GM21447 (cell line): ENCODE data around the gene MYO7B.
"Not testable (repeated sequence)": the region's sequence is repeated elsewhere in the genome, so short reads cannot be mapped to it uniquely, and the experiment has no call there.

Source experiments
- ATAC-seq: cut with Tn5 transposase; IDR thresholded peaks from one replicate; pipeline ENCODE4 v1.9.1; 2021; ENCODE audit not compliant: unreplicated experiment

The MYO7B gene

GRCh38 chr2:127523269-127523939 lies 12.1 kb upstream of the MYO7B start:
- ATAC-seq = no peak

- not testable (repeated sequence) for ATAC-seq
Measured at GRCh38 chr2:127524198-127524834, 11.2 kb upstream of the MYO7B start.

GRCh38 chr2:127525691-127526131 lies 9.8 kb upstream of the MYO7B start:
- peak; percentile 21 for ATAC-seq

- ATAC-seq = peak; percentile 86
Measured at GRCh38 chr2:127526132-127527000, 9.1 kb upstream of the MYO7B start, which contains the start of gene IWS1. IWS1 (minus strand) TSS chr2:127526489; CDS start chr2:127526208, 281 bp downstream.

GRCh38 chr2:127527001-127527804 lies 8.3 kb upstream of the MYO7B start:
- ATAC-seq = peak; percentile 9

- no peak for ATAC-seq
Measured at GRCh38 chr2:127528487-127528886, 7.0 kb upstream of the MYO7B start.

GRCh38 chr2:127529416-127529815 lies 6.1 kb upstream of the MYO7B start:
- ATAC-seq = not testable (repeated sequence)

GRCh38 chr2:127530245-127531140 lies 5.0 kb upstream of the MYO7B start:
- ATAC-seq = no peak

- ATAC-seq = no peak
Measured at GRCh38 chr2:127531221-127531648, 4.2 kb upstream of the MYO7B start.

GRCh38 chr2:127532296-127532695 lies 3.2 kb upstream of the MYO7B start:
- ATAC-seq = no peak

GRCh38 chr2:127535918-127536317 lies 435 bp downstream of the MYO7B start:
- no peak for ATAC-seq

- no peak for ATAC-seq
Measured at GRCh38 chr2:127536707-127537541, 1.4 kb downstream of the MYO7B start.

- ATAC-seq = no peak
Measured at GRCh38 chr2:127537644-127538043, 2.2 kb downstream of the MYO7B start.

GRCh38 chr2:127541809-127542208 lies 6.3 kb downstream of the MYO7B start:
- no peak for ATAC-seq

- no peak for ATAC-seq
Measured at GRCh38 chr2:127542231-127542630, 6.7 kb downstream of the MYO7B start.

GRCh38 chr2:127543013-127543501 lies 7.6 kb downstream of the MYO7B start:
- ATAC-seq = not testable (repeated sequence)

GRCh38 chr2:127545189-127545588 lies 9.7 kb downstream of the MYO7B start:
- no peak for ATAC-seq

- ATAC-seq = no peak
Measured at GRCh38 chr2:127545796-127546195, 10.3 kb downstream of the MYO7B start.

GRCh38 chr2:127546797-127547196 lies 11.3 kb downstream of the MYO7B start:
- ATAC-seq = no peak
